CD4-positive, alpha-beta T cell treated with Interferon alpha-2 for 1 hour (primary cell): ENCODE data around the gene CD83.

ENCODE experiments used
- DNase-seq, 2 donors: peaks; one replicate each; pipeline ENCODE4 v3.0.0-alpha.2; 2020 to 2022

CD83 gene

DNA sequence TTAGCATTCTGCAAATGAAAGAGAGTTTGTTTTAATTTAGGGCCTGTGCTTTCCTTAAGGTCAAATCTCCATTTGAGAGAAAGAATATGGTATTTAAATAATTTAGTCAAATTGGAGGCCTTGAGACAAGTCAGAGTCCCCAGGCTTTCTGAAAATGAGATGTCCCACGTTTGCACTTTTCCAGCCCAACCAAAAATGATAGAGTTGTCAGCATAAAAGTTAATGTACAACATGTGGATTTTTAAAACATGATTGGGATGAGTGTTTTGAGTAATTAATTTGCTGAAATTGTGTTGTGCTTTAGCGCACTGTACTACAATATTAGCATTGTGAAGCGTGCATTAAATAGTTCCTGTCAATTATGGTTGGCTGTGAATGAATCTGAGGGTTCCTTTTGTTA is 10.0 kb downstream of the CD83 start:
- DNase-seq = no peak

- DNase-seq = no peak
These were observed 10.4 kb downstream of the CD83 start for GRCh38 chr6:14128012-14128411.

DNA sequence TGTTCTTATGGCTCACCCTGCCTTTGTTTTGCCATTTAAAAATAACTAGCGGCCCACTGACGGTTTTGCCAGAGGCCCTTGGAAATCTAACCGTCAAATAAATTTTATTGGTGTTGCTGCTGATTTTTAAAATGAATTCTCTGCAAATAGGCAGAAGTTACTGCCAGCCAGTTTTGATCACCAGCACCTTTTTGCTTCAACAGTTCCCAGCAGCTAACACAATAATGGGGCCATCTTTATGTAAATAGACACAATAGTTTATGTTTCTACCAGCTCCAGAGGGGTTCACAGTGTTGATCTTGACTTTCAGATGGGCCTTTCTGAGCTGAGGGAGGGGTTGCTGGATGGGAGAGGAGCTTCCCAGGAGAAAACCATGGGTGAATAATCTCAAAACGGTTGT is 11.2 kb downstream of the CD83 start:
- DNase-seq = no peak

- peak; percentile 42 to 45 for DNase-seq
These were observed 12.0 kb downstream of the CD83 start for GRCh38 chr6:14129575-14129974.

GRCh38 chr6:14130435-14131075 is 13.0 kb downstream of the CD83 start:
- DNase-seq = no peak

DNA sequence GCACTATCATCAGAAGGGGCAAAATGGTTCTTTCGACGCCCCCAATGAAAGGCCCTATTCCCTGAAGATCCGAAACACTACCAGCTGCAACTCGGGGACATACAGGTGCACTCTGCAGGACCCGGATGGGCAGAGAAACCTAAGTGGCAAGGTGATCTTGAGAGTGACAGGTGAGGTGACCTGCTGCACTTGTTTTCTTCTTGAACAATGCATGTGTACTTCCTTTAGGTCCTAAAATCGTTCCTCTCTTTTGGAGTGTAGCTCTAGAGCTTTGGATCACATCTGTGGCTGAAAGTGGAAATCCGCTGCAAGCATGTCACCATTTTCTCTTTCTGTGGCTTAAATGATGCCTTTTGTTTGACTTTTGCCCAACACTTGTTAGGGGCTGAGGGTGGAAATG is 14.0 kb downstream of the CD83 start:
- DNase-seq = no peak

GRCh38 chr6:14132244-14132920 is 14.8 kb downstream of the CD83 start:
- DNase-seq = no peak

GRCh38 chr6:14132921-14133275 is 15.3 kb downstream of the CD83 start:
- no peak for DNase-seq

- DNase-seq = no peak
These were observed 16.8 kb downstream of the CD83 start for GRCh38 chr6:14134211-14134910.

DNA sequence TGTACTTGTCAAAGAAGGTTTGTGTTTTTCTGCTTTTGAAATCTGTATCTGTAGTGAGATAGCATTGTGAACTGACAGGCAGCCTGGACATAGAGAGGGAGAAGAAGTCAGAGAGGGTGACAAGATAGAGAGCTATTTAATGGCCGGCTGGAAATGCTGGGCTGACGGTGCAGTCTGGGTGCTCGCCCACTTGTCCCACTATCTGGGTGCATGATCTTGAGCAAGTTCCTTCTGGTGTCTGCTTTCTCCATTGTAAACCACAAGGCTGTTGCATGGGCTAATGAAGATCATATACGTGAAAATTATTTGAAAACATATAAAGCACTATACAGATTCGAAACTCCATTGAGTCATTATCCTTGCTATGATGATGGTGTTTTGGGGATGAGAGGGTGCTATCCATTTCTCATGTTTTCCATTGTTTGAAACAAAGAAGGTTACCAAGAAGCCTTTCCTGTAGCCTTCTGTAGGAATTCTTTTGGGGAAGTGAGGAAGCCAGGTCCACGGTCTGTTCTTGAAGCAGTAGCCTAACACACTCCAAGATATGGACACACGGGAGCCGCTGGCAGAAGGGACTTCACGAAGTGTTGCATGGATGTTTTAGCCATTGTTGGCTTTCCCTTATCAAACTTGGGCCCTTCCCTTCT is 18.4 kb downstream of the CD83 start:
- no peak for DNase-seq

GRCh38 chr6:14138701-14139215 is 21.2 kb downstream of the CD83 start:
- DNase-seq = no peak

- no peak for DNase-seq
These were observed 23.9 kb downstream of the CD83 start for GRCh38 chr6:14141351-14142062.

DNA sequence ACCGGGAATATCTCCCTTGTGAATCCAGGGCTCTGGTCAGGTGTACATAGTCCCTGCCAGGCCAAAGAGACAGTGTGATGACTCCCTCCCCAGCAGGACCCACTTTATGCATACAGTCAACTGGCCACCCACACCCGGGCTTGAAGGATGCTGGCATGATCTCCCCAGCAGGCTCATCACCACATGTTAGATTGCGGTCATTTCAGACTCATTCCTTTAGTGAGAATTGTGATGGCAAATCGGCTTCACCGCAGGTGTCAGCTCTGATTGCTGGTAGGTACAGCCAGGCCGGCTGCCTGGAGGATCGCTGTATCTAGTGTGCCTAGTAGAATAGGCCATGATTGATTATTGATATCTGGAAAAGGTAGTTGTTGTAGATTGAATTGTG is 24.5 kb downstream of the CD83 start:
- no peak for DNase-seq

GRCh38 chr6:14142511-14143223 is 25.1 kb downstream of the CD83 start:
- DNase-seq = no peak

DNA sequence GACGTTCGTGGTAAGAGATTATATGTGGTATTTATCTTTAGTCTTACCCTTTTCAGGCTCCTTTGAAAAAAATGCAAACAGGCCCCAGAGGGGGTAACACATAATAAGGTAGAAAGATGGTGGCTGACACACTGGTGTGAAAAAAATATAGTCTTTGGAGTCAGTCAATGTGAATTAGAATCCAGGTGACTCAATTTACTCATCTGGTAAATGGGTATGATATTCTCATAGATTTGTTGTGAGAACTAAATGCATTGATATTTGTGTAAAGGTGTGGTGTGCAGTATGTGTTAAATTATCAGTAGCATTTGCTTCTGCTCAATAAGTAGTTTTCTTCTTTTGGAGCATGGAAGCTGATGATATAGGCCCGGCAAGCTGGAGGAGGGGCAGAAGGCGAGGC is 25.7 kb downstream of the CD83 start:
- DNase-seq = no peak

- DNase-seq = peak; percentile 73 to 75
These were observed 27.1 kb downstream of the CD83 start for GRCh38 chr6:14144678-14145113.

DNA sequence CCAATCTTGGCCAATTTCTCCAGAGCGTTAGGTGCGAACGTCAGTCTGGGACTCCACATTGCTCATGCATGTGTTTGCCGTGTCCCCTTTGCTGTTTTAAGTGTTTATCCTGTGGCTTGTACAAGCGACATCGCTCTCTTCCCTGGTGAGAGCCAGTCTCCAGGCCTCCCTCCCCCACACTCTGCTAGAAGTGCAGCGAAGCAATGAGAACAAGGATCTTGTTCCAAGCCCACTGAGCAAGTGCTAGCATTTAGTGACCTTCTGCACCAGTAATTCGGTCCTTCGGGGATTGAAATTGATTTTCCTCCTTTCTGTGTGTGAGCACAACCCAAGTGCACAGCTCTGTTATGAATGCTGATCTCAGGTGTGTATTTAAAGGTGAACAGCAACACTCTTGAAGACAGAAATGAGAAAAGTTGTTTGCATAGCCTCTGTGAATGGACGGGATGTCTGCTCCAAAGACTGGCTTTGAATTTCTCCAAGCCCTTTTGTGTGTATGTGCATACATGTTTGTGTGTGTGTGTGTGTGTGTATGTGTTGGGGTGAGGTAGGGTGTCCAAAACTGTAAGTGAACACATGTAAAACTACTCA is 29.0 kb downstream of the CD83 start:
- DNase-seq = no peak

DNA sequence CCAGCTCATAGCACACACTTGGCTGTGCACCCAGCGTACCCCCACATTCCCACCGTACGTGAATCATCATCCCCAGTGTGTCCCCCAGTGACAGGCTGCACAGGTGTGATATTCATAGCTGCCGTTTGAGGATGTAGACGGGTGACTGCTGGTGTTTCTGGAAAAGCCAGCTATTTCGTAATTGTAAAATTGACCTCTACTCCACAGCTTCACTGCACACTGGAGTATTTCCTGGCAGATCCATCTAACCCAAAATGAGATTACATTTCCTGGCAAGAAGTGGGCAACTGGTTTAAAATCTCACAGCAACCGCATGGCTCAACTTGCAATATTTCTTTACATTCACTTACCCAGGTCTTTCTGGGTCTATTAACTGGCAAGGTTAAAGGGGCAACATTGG is 30.3 kb downstream of the CD83 start:
- no peak for DNase-seq

DNA sequence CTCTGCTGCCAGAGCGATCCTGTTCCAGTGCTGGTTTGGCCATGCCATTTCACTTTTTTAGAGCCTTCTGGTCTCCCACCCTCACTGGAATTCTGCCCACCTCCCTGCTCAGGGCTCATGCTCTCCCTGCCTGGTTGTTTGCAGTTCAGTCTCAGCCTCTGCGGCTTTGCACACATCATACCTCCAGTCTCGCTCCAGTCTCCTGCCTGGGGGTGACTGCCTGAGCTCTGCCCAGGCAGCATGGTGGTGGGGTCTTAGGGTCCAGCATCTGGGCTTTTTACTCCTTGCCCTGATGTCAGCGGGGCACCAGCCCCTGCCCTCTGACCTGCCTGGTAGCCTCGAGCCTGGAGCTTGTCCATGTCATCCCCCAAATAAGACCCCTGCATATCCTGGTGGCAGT is 30.9 kb downstream of the CD83 start:
- DNase-seq = no peak

GRCh38 chr6:14149053-14149738 is 31.6 kb downstream of the CD83 start:
- DNase-seq = no peak

DNA sequence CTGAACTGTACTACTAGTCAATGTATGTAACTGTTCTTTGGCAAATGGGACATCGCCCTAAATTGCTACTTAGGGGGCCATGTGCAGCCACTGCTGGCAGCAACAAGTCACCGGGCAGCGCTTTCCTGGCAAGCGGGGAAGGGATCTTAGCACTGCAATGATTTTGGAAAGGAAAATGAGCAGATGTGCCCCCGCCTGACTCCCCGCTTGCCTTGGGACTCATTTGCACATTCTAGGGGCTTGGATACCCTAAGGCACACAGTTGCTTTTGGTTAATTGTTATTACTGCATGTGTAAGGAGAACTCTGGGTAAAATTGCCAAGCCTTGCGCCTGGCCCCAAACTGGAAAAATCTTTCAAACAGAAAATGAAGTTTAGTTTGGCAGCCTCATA is 32.2 kb downstream of the CD83 start:
- no peak for DNase-seq
